Measurements from ENCODE around the gene S100B. TPM values are rescaled to one million over a fixed set of nuclear protein-coding genes. Genes with fewer than 3 reads are reported as not detected.

Gene S100B
- total and polyA plus RNA-seq, 2 donors (not counting 1 experiment from before 2014, with no cell fraction given) = 0.24 TPM; not detected in 1

DNA sequence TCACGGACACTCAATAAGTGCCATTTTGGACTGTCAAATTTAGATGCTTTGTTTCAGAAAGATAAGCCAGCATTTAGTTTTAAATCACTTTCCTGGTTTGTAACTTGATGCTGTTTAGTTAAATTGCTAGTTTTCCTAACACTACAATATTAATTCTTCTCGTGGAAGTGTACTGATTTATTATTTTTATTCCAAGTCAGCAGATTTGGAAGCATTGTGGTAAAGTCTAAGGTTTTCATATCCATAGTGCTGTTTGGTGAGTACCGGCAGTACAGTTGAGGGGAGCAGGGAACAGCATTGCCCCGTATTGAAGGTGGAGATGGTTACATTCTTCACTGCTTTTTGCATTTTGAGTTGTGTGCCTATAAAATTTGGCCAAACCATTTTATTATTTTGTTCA is 36.3 kb downstream of the S100B start:
- Histone ChIP-seq H3K4me3 (ENCODE audit: control extremely low read depth in 1 of 5, extremely low read depth in 1 of 5, insufficient read depth in 1 of 5, low read depth in 2 of 5, low read length in 4 of 5) (no peak overlapping the region), H4K20me1 (ENCODE audit: control insufficient read depth, insufficient read depth, low read length, poor library complexity, severe bottlenecking) (no peaks in the 10 kb centered on the region), H3K27me3 (replicated peaks in 1 of 4; ENCODE audit: control extremely low read depth in 1 of 4, control insufficient read depth in 3 of 4, insufficient read depth in 4 of 4, low read length in 3 of 4) (no peaks in the 10 kb centered on the region), H3K79me2 (ENCODE audit: control insufficient read depth, insufficient read depth, low read length) (no peaks in the 10 kb centered on the region), H3K9me3 (ENCODE audit: control extremely low read depth in 1 of 3, control insufficient read depth in 2 of 3, insufficient read depth in 1 of 3, low read length in 2 of 3) (peaks cover 0 to 7% (median 4%) of the 10 kb centered on the region in 3 donors), H3K27ac (ENCODE audit: low read length in 2 of 2) (no peak overlapping the region), H3K4me1 (ENCODE audit: control insufficient read depth in 2 of 2, insufficient read depth in 2 of 2, low read length in 2 of 2) (peaks cover 0 to 4% of the 10 kb centered on the region in 2 donors), H3K9ac (ENCODE audit: low read length) (no peak overlapping the region), H2AFZ (ENCODE audit: insufficient read depth, low read depth, low read length, poor library complexity, severe bottlenecking) (no peak overlapping the region), H3K4me2 (replicated peaks; ENCODE audit: low read depth, low read length, poor library complexity, severe bottlenecking) (no peak overlapping the region), H3K36me3 (replicated peaks in 1 of 2; ENCODE audit: control extremely low read depth in 1 of 2, control insufficient read depth in 1 of 2, extremely low read depth in 1 of 2, insufficient read depth in 2 of 2, low read length in 1 of 2) (peaks cover 5 to 42% of the 10 kb centered on the region in 2 experiments)
- Mint-ChIP-seq H3K27me3 (no peaks in the 10 kb centered on the region), H3K9me3 (ENCODE audit: insufficient read depth) (peaks cover 4% of the 10 kb centered on the region), H3K27ac (no peak overlapping the region), H3K4me1 (peaks cover 11% of the 10 kb centered on the region), H3K4me3 (no peak overlapping the region)
- ChIA-PET CTCF (no interaction called here), POLR2A (no interaction called here)
- intact Hi-C loops (cut with micrococcal nuclease) = no loop called here
- ATAC-seq (ENCODE audit: low read depth) (no peak), DNase-seq (no peak)
- TF ChIP-seq EZH2 (IDR thresholded peaks at IDR 0.05; ENCODE audit: borderline replicate concordance, insufficient read depth, low read depth, low read length, poor library complexity, severe bottlenecking) = no peak
- TF ChIP-seq, protein P1, sequence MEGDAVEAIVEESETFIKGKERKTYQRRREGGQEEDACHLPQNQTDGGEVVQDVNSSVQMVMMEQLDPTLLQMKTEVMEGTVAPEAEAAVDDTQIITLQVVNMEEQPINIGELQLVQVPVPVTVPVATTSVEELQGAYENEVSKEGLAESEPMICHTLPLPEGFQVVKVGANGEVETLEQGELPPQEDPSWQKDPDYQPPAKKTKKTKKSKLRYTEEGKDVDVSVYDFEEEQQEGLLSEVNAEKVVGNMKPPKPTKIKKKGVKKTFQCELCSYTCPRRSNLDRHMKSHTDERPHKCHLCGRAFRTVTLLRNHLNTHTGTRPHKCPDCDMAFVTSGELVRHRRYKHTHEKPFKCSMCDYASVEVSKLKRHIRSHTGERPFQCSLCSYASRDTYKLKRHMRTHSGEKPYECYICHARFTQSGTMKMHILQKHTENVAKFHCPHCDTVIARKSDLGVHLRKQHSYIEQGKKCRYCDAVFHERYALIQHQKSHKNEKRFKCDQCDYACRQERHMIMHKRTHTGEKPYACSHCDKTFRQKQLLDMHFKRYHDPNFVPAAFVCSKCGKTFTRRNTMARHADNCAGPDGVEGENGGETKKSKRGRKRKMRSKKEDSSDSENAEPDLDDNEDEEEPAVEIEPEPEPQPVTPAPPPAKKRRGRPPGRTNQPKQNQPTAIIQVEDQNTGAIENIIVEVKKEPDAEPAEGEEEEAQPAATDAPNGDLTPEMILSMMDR (IDR thresholded peaks at IDR 0.05) = no peak
- WGBS (ENCODE audit: insufficient coverage) = 100% methylated on average over 2 of the region's 4 CpGs

DNA sequence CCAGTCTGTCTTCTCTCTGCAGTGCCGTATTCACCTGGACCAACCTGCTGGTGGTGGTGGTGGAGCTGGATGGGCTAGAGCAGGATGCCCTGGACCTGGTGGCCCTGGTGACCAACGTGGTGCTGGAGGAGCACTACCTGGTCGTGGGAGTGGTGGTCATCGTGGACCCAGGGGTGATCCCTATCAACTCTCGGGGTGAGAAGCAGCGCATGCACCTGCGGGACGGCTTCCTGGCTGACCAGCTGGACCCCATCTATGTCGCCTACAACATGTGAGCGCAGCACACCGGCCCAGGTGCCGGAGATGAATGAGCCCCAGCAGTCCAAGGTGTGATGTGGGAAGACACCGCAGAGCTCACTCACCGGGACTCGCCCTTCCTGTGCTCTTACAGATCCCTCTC is 37.5 kb downstream of the S100B start:
- no peak overlapping the region for H3K9ac ChIP-seq (ENCODE audit: low read length)
- H3K27me3 ChIP-seq (replicated peaks in 1 of 4; ENCODE audit: control extremely low read depth in 1 of 4, control insufficient read depth in 3 of 4, insufficient read depth in 4 of 4, low read length in 3 of 4) = no peaks in the 10 kb centered on the region
- Mint-ChIP-seq H3K4me3 (no peak overlapping the region), H3K9me3 (ENCODE audit: insufficient read depth) (peaks cover 4% of the 10 kb centered on the region), H3K27me3 (no peaks in the 10 kb centered on the region), H3K27ac (no peak overlapping the region), H3K4me1 (peaks cover 9% of the 10 kb centered on the region)
- no peak for TF ChIP-seq EZH2 (IDR thresholded peaks at IDR 0.05; ENCODE audit: borderline replicate concordance, insufficient read depth, low read depth, low read length, poor library complexity, severe bottlenecking)
- TF ChIP-seq, protein P1 (IDR thresholded peaks at IDR 0.05) = no peak
- H4K20me1 ChIP-seq (ENCODE audit: control insufficient read depth, insufficient read depth, low read length, poor library complexity, severe bottlenecking) = no peaks in the 10 kb centered on the region
- no peak for DNase-seq
- no peak overlapping the region for H3K27ac ChIP-seq (ENCODE audit: low read length in 2 of 2)
- WGBS (ENCODE audit: insufficient coverage) = 96% methylated on average over 12 of the region's 15 CpGs
- peaks cover 0 to 1% of the 10 kb centered on the region in 2 donors for H3K4me1 ChIP-seq (ENCODE audit: control insufficient read depth in 2 of 2, insufficient read depth in 2 of 2, low read length in 2 of 2)
- H3K79me2 ChIP-seq (ENCODE audit: control insufficient read depth, insufficient read depth, low read length) = no peaks in the 10 kb centered on the region
- H3K4me2 ChIP-seq (replicated peaks; ENCODE audit: low read depth, low read length, poor library complexity, severe bottlenecking) = no peak overlapping the region
- CTCF ChIA-PET = no interaction called here
- POLR2A ChIA-PET = no interaction called here
- peaks cover 5 to 54% of the 10 kb centered on the region in 2 experiments for H3K36me3 ChIP-seq (replicated peaks in 1 of 2; ENCODE audit: control extremely low read depth in 1 of 2, control insufficient read depth in 1 of 2, extremely low read depth in 1 of 2, insufficient read depth in 2 of 2, low read length in 1 of 2)
- ATAC-seq (ENCODE audit: low read depth) = no peak
- intact Hi-C loops (cut with micrococcal nuclease) = no loop called here
- no peaks in the 10 kb centered on the region for H3K9me3 ChIP-seq (ENCODE audit: control extremely low read depth in 1 of 3, control insufficient read depth in 2 of 3, insufficient read depth in 1 of 3, low read length in 2 of 3)
- no peak overlapping the region for H3K4me3 ChIP-seq (ENCODE audit: control extremely low read depth in 1 of 5, extremely low read depth in 1 of 5, insufficient read depth in 1 of 5, low read depth in 2 of 5, low read length in 4 of 5)
- H2AFZ ChIP-seq (ENCODE audit: insufficient read depth, low read depth, low read length, poor library complexity, severe bottlenecking) = no peak overlapping the region

Data from B cell (primary cell).